Immature natural killer cell (primary cell): Measurements from ENCODE around the gene ARHGAP31. TPM values are rescaled to one million over a fixed set of nuclear protein-coding genes. Genes with fewer than 3 reads are reported as not detected.
"Not testable (repeated sequence)": the region's sequence is repeated elsewhere in the genome, so short reads cannot be mapped to it uniquely, and the experiment has no call there.

Experiments used
- DNase-seq, 3 donors: peaks; one replicate each; pipeline ENCODE4 v3.0.0; 2022; ENCODE audit warnings: mixed read lengths in 1 of 3
- H3K27ac Mint-ChIP-seq, 6 donors: one replicate each; pipeline ENCODE4 v1.8.0; 2020; ENCODE audit warnings: mixed read lengths in 6 of 6, mild to moderate bottlenecking in 5 of 6, inconsistent platforms in 4 of 6, moderate library complexity in 3 of 6
- H3K27me3 Mint-ChIP-seq, 3 donors: one replicate each; pipeline ENCODE4 v1.8.0; 2020 to 2021; ENCODE audit warnings: low read depth in 3 of 3, mild to moderate bottlenecking in 3 of 3, mixed read lengths in 3 of 3, moderate library complexity in 3 of 3, inconsistent platforms in 1 of 3
- H3K36me3 Mint-ChIP-seq, 3 donors: one replicate each; pipeline ENCODE4 v1.8.0; 2020; ENCODE audit warnings: mixed read lengths in 3 of 3, inconsistent platforms in 2 of 3, mild to moderate bottlenecking in 2 of 3
- H3K4me1 Mint-ChIP-seq, 2 donors: one replicate each; pipeline ENCODE4 v1.8.0; 2020; ENCODE audit warnings: inconsistent platforms in 2 of 2, mild to moderate bottlenecking in 2 of 2, mixed read lengths in 2 of 2, moderate library complexity in 1 of 2
- H3K4me3 Mint-ChIP-seq, 5 donors: one replicate each; pipeline ENCODE4 v1.8.0; 2020; ENCODE audit warnings: mild to moderate bottlenecking in 5 of 5, mixed read lengths in 5 of 5, inconsistent platforms in 3 of 5, moderate library complexity in 3 of 5
- H3K9me3 Mint-ChIP-seq, 6 donors: one replicate each; pipeline ENCODE4 v1.8.0; 2020; ENCODE audit warnings: mild to moderate bottlenecking in 6 of 6, mixed read lengths in 6 of 6, inconsistent platforms in 4 of 6, moderate library complexity in 3 of 6
- polyA plus RNA-seq, 3 donors: library from polyadenylated mRNA; unstranded; fragments of 300-500 nt; fragmentation: Illumina TruSeq; gene quantifications; one replicate each; pipeline ENCODE4 v1.2.3, GENCODE V29; 2021

Gene ARHGAP31
- polyA plus RNA-seq, 3 donors from 2014 or later = 1.1 to 4.9 (median 2.8) TPM

- not testable (repeated sequence) for DNase-seq, H3K4me1 Mint-ChIP-seq, H3K4me3 Mint-ChIP-seq, H3K36me3 Mint-ChIP-seq, H3K9me3 Mint-ChIP-seq, H3K27ac Mint-ChIP-seq, H3K27me3 Mint-ChIP-seq
Measured at GRCh38 chr3:119337407-119337806, 43.2 kb downstream of the ARHGAP31 start.

GRCh38 chr3:119338754-119339153 is 44.6 kb downstream of the ARHGAP31 start:
- no peak for DNase-seq
- Mint-ChIP-seq H3K27ac (no peak overlapping the region), H3K36me3 (peaks cover 0 to 3% (median 0%) of the 10 kb centered on the region in 3 donors), H3K9me3 (no peaks in the 10 kb centered on the region), H3K4me3 (no peak overlapping the region), H3K27me3 (peaks cover 0 to 2% (median 0%) of the 10 kb centered on the region in 3 donors), H3K4me1 (no peaks in the 10 kb centered on the region)

- Mint-ChIP-seq H3K9me3 (no peaks in the 10 kb centered on the region), H3K4me3 (no peak overlapping the region), H3K4me1 (no peaks in the 10 kb centered on the region), H3K27me3 (peaks cover 0 to 2% (median 0%) of the 10 kb centered on the region in 3 donors), H3K36me3 (peaks cover 0 to 3% (median 0%) of the 10 kb centered on the region in 3 donors), H3K27ac (no peak overlapping the region)
- no peak for DNase-seq
Measured at GRCh38 chr3:119340014-119340413, 45.8 kb downstream of the ARHGAP31 start.

GRCh38 chr3:119340446-119340845 is 46.3 kb downstream of the ARHGAP31 start:
- Mint-ChIP-seq H3K4me3 (no peak overlapping the region), H3K36me3 (peaks cover 0 to 3% (median 0%) of the 10 kb centered on the region in 3 donors), H3K4me1 (no peaks in the 10 kb centered on the region), H3K27me3 (peaks cover 0 to 2% (median 0%) of the 10 kb centered on the region in 3 donors), H3K27ac (no peak overlapping the region), H3K9me3 (no peaks in the 10 kb centered on the region)
- no peak for DNase-seq

GRCh38 chr3:119342176-119342575 is 48.0 kb downstream of the ARHGAP31 start:
- DNase-seq = no peak
- Mint-ChIP-seq H3K27ac (no peak overlapping the region), H3K36me3 (peaks cover 0 to 4% (median 0%) of the 10 kb centered on the region in 3 donors), H3K4me3 (no peak overlapping the region), H3K27me3 (peaks cover 0 to 2% (median 0%) of the 10 kb centered on the region in 3 donors), H3K9me3 (no peaks in the 10 kb centered on the region), H3K4me1 (no peaks in the 10 kb centered on the region)

- H3K4me3 Mint-ChIP-seq = no peak overlapping the region
- H3K4me1 Mint-ChIP-seq = no peaks in the 10 kb centered on the region
- H3K27me3 Mint-ChIP-seq = peaks cover 0 to 2% (median 0%) of the 10 kb centered on the region in 3 donors
- no peak overlapping the region for H3K27ac Mint-ChIP-seq
- no peak for DNase-seq
- H3K36me3 Mint-ChIP-seq = peaks cover 0 to 4% (median 0%) of the 10 kb centered on the region in 3 donors
- H3K9me3 Mint-ChIP-seq = no peaks in the 10 kb centered on the region
Measured at GRCh38 chr3:119343719-119344118, 49.5 kb downstream of the ARHGAP31 start.

- Mint-ChIP-seq H3K27ac (peak overlapping the region in 1 of 6 donors; percentile 53), H3K4me1 (peaks cover 2 to 7% of the 10 kb centered on the region in 2 donors), H3K9me3 (no peaks in the 10 kb centered on the region), H3K36me3 (peaks cover 0 to 4% (median 0%) of the 10 kb centered on the region in 3 donors), H3K27me3 (peaks cover 0 to 2% (median 0%) of the 10 kb centered on the region in 3 donors), H3K4me3 (no peak overlapping the region)
- no peak for DNase-seq
Measured at GRCh38 chr3:119346076-119346496, 51.9 kb downstream of the ARHGAP31 start.

- H3K4me1 Mint-ChIP-seq = peaks cover 7 to 17% of the 10 kb centered on the region in 2 donors
- H3K4me3 Mint-ChIP-seq = no peak overlapping the region
- peaks cover 0 to 4% (median 0%) of the 10 kb centered on the region in 3 donors for H3K36me3 Mint-ChIP-seq
- no peak overlapping the region for H3K27ac Mint-ChIP-seq
- no peak for DNase-seq
- peaks cover 0 to 2% (median 0%) of the 10 kb centered on the region in 3 donors for H3K27me3 Mint-ChIP-seq
- H3K9me3 Mint-ChIP-seq = no peaks in the 10 kb centered on the region
Measured at GRCh38 chr3:119347036-119347435, 52.9 kb downstream of the ARHGAP31 start.

- Mint-ChIP-seq H3K4me1 (peaks cover 21 to 31% of the 10 kb centered on the region in 2 donors), H3K27ac (peak overlapping the region in 1 of 6 donors; percentile 22), H3K4me3 (no peak overlapping the region), H3K9me3 (no peaks in the 10 kb centered on the region), H3K27me3 (no peaks in the 10 kb centered on the region), H3K36me3 (peaks cover 0 to 4% (median 0%) of the 10 kb centered on the region in 3 donors)
- DNase-seq = no peak
Measured at GRCh38 chr3:119349354-119350041, 55.3 kb downstream of the ARHGAP31 start.

DNA sequence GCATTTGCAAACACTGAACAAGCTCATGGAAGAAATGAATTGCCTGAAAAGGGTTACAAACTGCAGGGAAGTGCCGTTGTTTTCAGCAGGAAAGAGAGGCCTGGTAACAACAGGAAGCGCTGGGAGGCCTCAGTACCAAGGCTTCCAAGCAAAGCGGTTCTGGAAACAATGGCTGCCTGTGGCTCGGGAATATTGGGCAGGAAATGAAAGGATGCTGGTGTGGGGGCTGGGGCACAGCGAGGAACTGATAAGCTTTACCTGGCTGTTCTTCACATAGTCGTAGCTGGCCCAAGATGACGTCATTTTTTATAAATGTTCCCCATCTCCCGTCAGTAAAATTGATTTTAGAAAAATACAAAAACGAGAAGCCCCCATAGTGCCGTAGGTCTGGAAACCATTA is 55.9 kb downstream of the ARHGAP31 start:
- Mint-ChIP-seq H3K4me1 (peaks cover 21 to 31% of the 10 kb centered on the region in 2 donors), H3K27ac (peak overlapping the region in 1 of 6 donors; percentile 22), H3K4me3 (no peak overlapping the region), H3K27me3 (no peaks in the 10 kb centered on the region), H3K36me3 (peaks cover 0 to 4% (median 0%) of the 10 kb centered on the region in 3 donors), H3K9me3 (no peaks in the 10 kb centered on the region)
- DNase-seq = no peak

GRCh38 chr3:119351581-119351980 is 57.4 kb downstream of the ARHGAP31 start:
- H3K9me3 Mint-ChIP-seq = no peaks in the 10 kb centered on the region
- H3K27ac Mint-ChIP-seq = peak overlapping the region in 3 of 6 donors; percentile 46 to 80 (median 66)
- H3K36me3 Mint-ChIP-seq = no peaks in the 10 kb centered on the region
- DNase-seq = no peak
- no peaks in the 10 kb centered on the region for H3K27me3 Mint-ChIP-seq
- H3K4me3 Mint-ChIP-seq = no peak overlapping the region
- peaks cover 21 to 31% of the 10 kb centered on the region in 2 donors for H3K4me1 Mint-ChIP-seq

- DNase-seq = peak; percentile 54 to 60 (median 56)
- H3K4me3 Mint-ChIP-seq = peak overlapping the region; percentile 4 to 58 (median 15)
- H3K36me3 Mint-ChIP-seq = no peaks in the 10 kb centered on the region
- H3K27me3 Mint-ChIP-seq = peaks cover 0 to 2% (median 0%) of the 10 kb centered on the region in 3 donors
- peaks cover 21 to 35% of the 10 kb centered on the region in 2 donors for H3K4me1 Mint-ChIP-seq
- no peaks in the 10 kb centered on the region for H3K9me3 Mint-ChIP-seq
- peak overlapping the region in 5 of 6 donors; percentile 5 to 80 (median 46) for H3K27ac Mint-ChIP-seq
Measured at GRCh38 chr3:119352034-119352609, 57.9 kb downstream of the ARHGAP31 start.

DNA sequence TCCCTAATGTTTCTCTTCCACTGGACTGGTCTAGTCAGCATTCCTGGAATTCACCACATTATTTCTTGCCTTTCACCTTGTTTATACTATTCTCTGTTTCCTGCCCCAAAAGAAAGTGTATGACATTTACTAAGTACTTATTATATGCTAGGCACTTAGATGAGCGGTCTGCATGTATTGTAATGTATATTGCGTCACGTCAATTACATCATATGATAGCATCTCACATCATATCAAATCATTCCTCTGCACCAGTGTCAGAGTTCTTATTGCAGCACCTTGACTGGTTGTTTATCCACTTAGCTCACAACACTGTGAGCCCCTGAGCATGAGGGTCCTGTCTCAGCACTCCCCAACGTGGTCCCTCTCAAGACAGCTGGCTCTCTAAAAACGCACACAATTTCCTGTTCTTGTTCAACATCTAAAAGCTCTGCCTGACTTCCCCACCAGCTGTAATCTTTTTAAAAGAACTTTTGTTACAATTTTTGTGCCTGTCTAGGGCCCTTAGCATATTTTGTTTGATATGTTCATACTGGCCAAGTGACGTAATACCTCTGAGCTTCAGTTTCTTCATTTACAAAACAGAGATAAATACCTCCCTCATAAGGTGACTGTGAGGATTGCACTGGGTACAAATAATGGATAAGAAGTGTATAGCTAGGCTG is 58.8 kb downstream of the ARHGAP31 start:
- peak; percentile 27 to 31 (median 29) for DNase-seq
- peaks cover 0 to 2% (median 0%) of the 10 kb centered on the region in 3 donors for H3K27me3 Mint-ChIP-seq
- H3K27ac Mint-ChIP-seq = peak overlapping the region in 5 of 6 donors; percentile 54 to 89 (median 68)
- peak overlapping the region in 3 of 5 donors; percentile 36 to 65 (median 44) for H3K4me3 Mint-ChIP-seq
- no peaks in the 10 kb centered on the region for H3K9me3 Mint-ChIP-seq
- peaks cover 21 to 37% of the 10 kb centered on the region in 2 donors for H3K4me1 Mint-ChIP-seq
- H3K36me3 Mint-ChIP-seq = no peaks in the 10 kb centered on the region

DNA sequence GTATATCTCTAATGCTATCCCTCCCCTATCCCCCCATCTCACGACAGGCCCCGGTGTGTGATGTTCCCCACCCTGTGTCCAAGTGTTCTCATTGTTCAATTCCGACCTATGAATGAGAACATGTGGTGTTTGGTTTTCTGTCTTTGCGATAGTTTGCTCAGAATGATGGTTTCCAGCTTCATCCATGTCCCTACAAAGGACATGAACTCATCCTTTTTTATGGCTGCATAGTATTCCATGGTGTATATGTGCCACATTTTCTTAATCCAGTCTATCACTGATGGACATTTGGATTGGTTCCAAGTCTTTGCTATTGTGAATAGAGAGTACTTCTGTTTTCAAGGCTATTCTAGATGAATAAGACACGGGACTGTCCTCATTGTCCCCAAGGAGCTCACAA is 61.4 kb downstream of the ARHGAP31 start:
- H3K4me3 Mint-ChIP-seq, DNase-seq, H3K27ac Mint-ChIP-seq, H3K27me3 Mint-ChIP-seq, H3K9me3 Mint-ChIP-seq, H3K36me3 Mint-ChIP-seq: not testable (repeated sequence)
- peaks cover 21 to 34% of the 10 kb centered on the region in 2 donors for H3K4me1 Mint-ChIP-seq
